ENCODE measurements around the gene B3GNT8. TPM values are rescaled to one million over a fixed set of nuclear protein-coding genes. Genes with fewer than 3 reads are reported as not detected.

Gene B3GNT8
- total RNA-seq, 1 experiment from 2014 or later = 0.96 TPM

DNA sequence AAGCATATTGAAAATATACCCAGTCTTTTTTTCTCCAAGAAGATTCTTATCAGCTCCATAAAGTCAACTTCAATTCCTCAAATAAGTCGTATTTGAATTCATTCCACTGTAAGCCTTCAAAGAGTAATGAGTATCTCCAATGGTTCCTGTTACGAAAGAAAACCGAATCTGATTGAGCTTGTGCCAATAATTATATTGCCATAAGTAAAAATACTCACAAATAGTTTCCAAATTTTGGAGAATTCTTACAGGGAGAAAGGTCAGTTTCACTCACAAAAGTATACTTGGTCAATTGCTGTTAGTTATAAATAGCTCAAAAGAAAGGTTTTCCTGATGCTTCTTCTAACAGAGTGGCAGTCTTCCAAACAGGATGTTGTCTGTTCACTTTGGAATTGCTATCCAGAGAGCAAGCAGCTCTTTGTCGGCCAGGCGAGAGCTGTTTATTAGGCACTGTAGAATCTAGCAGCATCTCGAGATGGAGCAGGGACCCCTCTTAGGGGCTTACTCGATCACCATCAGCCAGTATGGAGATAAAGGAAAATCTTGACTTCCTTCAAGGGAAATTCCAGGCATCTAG is 29.3 kb upstream of the B3GNT8 start:
- Histone ChIP-seq H3K56ac (ENCODE audit: insufficient read length, low read depth, low read length) (no peak overlapping the region), H2AK5ac (ENCODE audit: insufficient read length, low read length) (no peak overlapping the region), H4K8ac (replicated peaks; ENCODE audit: insufficient read length, low read depth, low read length) (no peak overlapping the region), H3K9me3 (ENCODE audit: control insufficient read depth, low read depth, low read length) (no peaks in the 10 kb centered on the region), H3K9ac (ENCODE audit: extremely low read depth, insufficient read length, low read length) (no peak overlapping the region), H4K20me1 (ENCODE audit: control insufficient read depth, insufficient read depth, insufficient read length) (no peaks in the 10 kb centered on the region), H2BK15ac (ENCODE audit: low read depth, low read length) (no peak overlapping the region), H3K23ac (ENCODE audit: insufficient read length, low read depth, low read length) (no peak overlapping the region), H3T11ph (ENCODE audit: low read length) (no peak overlapping the region), H3K27ac (ENCODE audit: insufficient read length, low read depth, low read length) (no peak overlapping the region), H2BK12ac (ENCODE audit: insufficient read length, low read depth, low read length) (no peak overlapping the region), H2BK5ac (ENCODE audit: insufficient read length, low read length) (no peak overlapping the region), H3K4me1 (ENCODE audit: insufficient read depth, low read length) (no peaks in the 10 kb centered on the region), H3K79me2 (ENCODE audit: insufficient read depth, low read length) (no peaks in the 10 kb centered on the region), H3K18ac (ENCODE audit: insufficient read length, low read depth, low read length) (no peak overlapping the region), H3K79me1 (ENCODE audit: insufficient read depth, low read depth, low read length, poor library complexity, severe bottlenecking) (no peaks in the 10 kb centered on the region), H4K91ac (ENCODE audit: insufficient read length, low read depth, low read length) (no peak overlapping the region), H3K4ac (ENCODE audit: low read depth, low read length) (no peak overlapping the region), H3K4me2 (ENCODE audit: insufficient read depth, insufficient read length, low read length) (no peak overlapping the region), H2BK120ac (ENCODE audit: low read depth, low read length, poor library complexity, severe bottlenecking) (no peak overlapping the region), H2BK20ac (ENCODE audit: low read depth, low read length, poor library complexity, severe bottlenecking) (no peak overlapping the region), H3K14ac (ENCODE audit: insufficient read depth, low read length) (no peak overlapping the region), H2AFZ (ENCODE audit: low read length) (no peak overlapping the region), H3K23me2 (ENCODE audit: insufficient read length, low read depth, low read length, poor library complexity, severe bottlenecking) (no peaks in the 10 kb centered on the region), H3K27me3 (ENCODE audit: insufficient read depth, low read length) (no peaks in the 10 kb centered on the region), H4K5ac (ENCODE audit: insufficient read length, low read depth, low read length) (no peak overlapping the region)
- Mint-ChIP-seq H3K27ac (no peak overlapping the region), H3K4me1 (no peaks in the 10 kb centered on the region), H3K36me3 (ENCODE audit: insufficient read depth in 1 of 3, low read depth in 3 of 3) (peaks cover 0 to 13% (median 0%) of the 10 kb centered on the region in 3 experiments; a peak in 1 of 7 replicates), H3K9me3 (peaks cover 62 to 73% of the 10 kb centered on the region in 2 experiments), H3K4me3 (no peak overlapping the region), H3K27me3 (ENCODE audit: low read depth) (peaks cover 2% of the 10 kb centered on the region)
- no peak for DNase-seq
- no CpG with 5 or more reads among the region's 7 CpGs for WGBS (ENCODE audit: extremely low coverage, insufficient read length, low lambda C conversion rate)
- TF ChIP-seq, protein P1, sequence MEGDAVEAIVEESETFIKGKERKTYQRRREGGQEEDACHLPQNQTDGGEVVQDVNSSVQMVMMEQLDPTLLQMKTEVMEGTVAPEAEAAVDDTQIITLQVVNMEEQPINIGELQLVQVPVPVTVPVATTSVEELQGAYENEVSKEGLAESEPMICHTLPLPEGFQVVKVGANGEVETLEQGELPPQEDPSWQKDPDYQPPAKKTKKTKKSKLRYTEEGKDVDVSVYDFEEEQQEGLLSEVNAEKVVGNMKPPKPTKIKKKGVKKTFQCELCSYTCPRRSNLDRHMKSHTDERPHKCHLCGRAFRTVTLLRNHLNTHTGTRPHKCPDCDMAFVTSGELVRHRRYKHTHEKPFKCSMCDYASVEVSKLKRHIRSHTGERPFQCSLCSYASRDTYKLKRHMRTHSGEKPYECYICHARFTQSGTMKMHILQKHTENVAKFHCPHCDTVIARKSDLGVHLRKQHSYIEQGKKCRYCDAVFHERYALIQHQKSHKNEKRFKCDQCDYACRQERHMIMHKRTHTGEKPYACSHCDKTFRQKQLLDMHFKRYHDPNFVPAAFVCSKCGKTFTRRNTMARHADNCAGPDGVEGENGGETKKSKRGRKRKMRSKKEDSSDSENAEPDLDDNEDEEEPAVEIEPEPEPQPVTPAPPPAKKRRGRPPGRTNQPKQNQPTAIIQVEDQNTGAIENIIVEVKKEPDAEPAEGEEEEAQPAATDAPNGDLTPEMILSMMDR (conservative IDR thresholded peaks at IDR 0.05) = no peak
